ENCODE measurements around the gene PIK3CD.

The PIK3CD gene

DNA sequence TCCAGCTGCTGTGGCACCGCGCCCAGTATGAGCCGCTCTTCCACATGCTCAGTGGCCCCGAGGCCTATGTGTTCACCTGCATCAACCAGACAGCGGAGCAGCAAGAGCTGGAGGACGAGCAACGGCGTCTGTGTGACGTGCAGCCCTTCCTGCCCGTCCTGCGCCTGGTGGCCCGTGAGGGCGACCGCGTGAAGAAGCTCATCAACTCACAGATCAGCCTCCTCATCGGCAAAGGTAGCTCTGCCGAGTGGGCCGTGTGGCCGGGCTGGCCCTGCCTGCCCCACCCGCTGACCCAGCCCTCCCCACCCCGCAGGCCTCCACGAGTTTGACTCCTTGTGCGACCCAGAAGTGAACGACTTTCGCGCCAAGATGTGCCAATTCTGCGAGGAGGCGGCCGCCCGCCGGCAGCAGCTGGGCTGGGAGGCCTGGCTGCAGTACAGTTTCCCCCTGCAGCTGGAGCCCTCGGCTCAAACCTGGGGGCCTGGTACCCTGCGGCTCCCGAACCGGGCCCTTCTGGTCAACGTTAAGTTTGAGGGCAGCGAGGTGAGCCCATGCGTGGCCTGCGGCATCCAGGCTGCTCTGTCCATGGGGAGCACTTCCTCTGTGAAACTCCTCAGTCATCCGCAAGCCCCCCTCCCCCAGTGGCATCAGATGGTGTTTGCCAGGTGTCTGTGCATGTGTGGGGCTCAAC lies 64.2 kb downstream of the PIK3CD start:
- Histone ChIP-seq H2AFZ (no peak overlapping the region), H3K4me2 (ENCODE audit: low read length) (no peak overlapping the region), H3K9ac (no peak overlapping the region), H3K79me2 (no peaks in the 10 kb centered on the region), H3K4me3 (ENCODE audit: low read depth, low read length) (no peak overlapping the region), H3K4me1 (no peaks in the 10 kb centered on the region), H3K27ac (no peak overlapping the region), H3K36me3 (ENCODE audit: control insufficient read depth, insufficient read depth, low read length) (no peaks in the 10 kb centered on the region), H3K9me3 (ENCODE audit: control insufficient read depth, low read length) (no peaks in the 10 kb centered on the region), H3K27me3 (ENCODE audit: control insufficient read depth, insufficient read depth, low read length) (no peaks in the 10 kb centered on the region)
- TF ChIP-seq, protein P1, sequence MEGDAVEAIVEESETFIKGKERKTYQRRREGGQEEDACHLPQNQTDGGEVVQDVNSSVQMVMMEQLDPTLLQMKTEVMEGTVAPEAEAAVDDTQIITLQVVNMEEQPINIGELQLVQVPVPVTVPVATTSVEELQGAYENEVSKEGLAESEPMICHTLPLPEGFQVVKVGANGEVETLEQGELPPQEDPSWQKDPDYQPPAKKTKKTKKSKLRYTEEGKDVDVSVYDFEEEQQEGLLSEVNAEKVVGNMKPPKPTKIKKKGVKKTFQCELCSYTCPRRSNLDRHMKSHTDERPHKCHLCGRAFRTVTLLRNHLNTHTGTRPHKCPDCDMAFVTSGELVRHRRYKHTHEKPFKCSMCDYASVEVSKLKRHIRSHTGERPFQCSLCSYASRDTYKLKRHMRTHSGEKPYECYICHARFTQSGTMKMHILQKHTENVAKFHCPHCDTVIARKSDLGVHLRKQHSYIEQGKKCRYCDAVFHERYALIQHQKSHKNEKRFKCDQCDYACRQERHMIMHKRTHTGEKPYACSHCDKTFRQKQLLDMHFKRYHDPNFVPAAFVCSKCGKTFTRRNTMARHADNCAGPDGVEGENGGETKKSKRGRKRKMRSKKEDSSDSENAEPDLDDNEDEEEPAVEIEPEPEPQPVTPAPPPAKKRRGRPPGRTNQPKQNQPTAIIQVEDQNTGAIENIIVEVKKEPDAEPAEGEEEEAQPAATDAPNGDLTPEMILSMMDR (IDR thresholded peaks at IDR 0.05) = no peak

DNA sequence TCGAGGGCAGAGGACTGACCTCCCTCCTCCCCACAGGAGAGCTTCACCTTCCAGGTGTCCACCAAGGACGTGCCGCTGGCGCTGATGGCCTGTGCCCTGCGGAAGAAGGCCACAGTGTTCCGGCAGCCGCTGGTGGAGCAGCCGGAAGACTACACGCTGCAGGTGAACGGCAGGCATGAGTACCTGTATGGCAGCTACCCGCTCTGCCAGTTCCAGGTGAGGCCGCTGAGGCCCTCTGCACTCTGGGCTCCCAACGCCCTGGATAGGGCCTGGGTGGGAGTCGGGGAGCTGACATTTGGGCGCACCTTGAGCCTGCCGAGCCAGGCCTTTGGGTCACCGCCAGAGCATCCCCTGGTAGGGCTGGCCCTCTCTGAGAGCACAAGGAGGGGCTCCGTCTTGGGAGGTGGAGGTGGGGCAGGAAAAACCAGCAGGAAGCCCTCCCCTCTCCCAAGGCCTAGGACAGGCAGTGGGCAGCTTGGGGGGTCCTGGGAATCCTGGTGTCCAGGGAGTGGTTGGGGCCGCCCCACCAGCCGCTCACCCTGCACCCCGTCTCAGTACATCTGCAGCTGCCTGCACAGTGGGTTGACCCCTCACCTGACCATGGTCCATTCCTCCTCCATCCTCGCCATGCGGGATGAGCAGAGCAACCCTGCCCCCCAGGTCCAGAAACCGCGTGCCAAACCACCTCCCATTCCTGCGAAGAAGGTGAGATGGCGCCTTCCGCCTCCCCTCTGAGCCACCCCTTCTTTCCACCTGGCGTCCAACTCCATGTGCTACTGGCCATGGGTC lies 65.1 kb downstream of the PIK3CD start:
- TF ChIP-seq, protein P1 (IDR thresholded peaks at IDR 0.05) = no peak
- Histone ChIP-seq H3K9ac (no peak overlapping the region), H3K4me3 (ENCODE audit: low read depth, low read length) (no peak overlapping the region), H3K27ac (no peak overlapping the region), H3K9me3 (ENCODE audit: control insufficient read depth, low read length) (no peaks in the 10 kb centered on the region), H3K79me2 (no peaks in the 10 kb centered on the region), H3K4me1 (no peaks in the 10 kb centered on the region), H3K4me2 (ENCODE audit: low read length) (no peak overlapping the region), H3K36me3 (ENCODE audit: control insufficient read depth, insufficient read depth, low read length) (no peaks in the 10 kb centered on the region), H2AFZ (no peak overlapping the region), H3K27me3 (ENCODE audit: control insufficient read depth, insufficient read depth, low read length) (no peaks in the 10 kb centered on the region)

GRCh38 chr1:9717193-9718005 lies 65.9 kb downstream of the PIK3CD start:
- no peak overlapping the region for H3K9ac ChIP-seq
- no peaks in the 10 kb centered on the region for H3K27me3 ChIP-seq (ENCODE audit: control insufficient read depth, insufficient read depth, low read length)
- TF ChIP-seq, protein P1 (IDR thresholded peaks at IDR 0.05) = no peak
- H3K4me2 ChIP-seq (ENCODE audit: low read length) = no peak overlapping the region
- H2AFZ ChIP-seq = no peak overlapping the region
- no peaks in the 10 kb centered on the region for H3K9me3 ChIP-seq (ENCODE audit: control insufficient read depth, low read length)
- H3K4me1 ChIP-seq = no peaks in the 10 kb centered on the region
- no peaks in the 10 kb centered on the region for H3K79me2 ChIP-seq
- H3K27ac ChIP-seq = no peak overlapping the region
- no peak overlapping the region for H3K4me3 ChIP-seq (ENCODE audit: low read depth, low read length)
- no peaks in the 10 kb centered on the region for H3K36me3 ChIP-seq (ENCODE audit: control insufficient read depth, insufficient read depth, low read length)

DNA sequence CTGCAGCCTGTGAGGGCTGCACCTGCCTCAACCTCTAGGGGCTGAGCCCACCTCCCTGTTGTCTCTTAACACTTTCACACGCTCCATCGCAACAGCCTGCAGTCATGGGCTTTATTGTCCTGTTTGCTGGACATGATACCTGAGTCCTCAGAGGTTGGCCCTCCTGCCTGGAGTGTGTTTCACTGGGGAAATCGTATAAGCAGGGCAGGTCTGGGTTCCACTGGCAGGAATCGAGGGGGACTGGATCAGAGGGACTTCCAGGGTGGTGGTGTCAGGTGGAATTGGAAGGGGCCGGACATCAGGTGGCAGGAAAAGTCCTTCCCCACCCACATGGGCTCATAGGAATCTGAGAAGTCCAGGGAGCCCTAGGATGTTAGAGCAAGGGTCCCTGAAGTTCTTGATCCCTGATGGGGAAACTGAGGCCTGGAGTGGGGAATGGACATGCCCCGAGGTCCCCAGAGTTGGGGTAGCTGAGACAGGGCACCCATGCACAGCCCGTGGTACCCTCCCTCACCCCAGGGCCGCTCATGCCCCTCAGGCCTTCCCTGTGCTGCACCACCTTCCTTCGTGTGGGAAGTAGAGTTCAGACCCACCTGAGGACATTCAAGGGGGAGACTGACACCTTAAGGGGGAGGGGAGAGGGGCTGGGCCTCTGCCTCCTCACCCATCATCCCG lies 66.6 kb downstream of the PIK3CD start:
- TF ChIP-seq, protein P1 (IDR thresholded peaks at IDR 0.05) = no peak
- no peaks in the 10 kb centered on the region for H3K27me3 ChIP-seq (ENCODE audit: control insufficient read depth, insufficient read depth, low read length)
- H2AFZ ChIP-seq = no peak overlapping the region
- H3K9me3 ChIP-seq (ENCODE audit: control insufficient read depth, low read length) = no peaks in the 10 kb centered on the region
- no peak overlapping the region for H3K9ac ChIP-seq
- H3K79me2 ChIP-seq = no peaks in the 10 kb centered on the region
- no peak overlapping the region for H3K4me2 ChIP-seq (ENCODE audit: low read length)
- no peak overlapping the region for H3K27ac ChIP-seq
- H3K4me1 ChIP-seq = no peaks in the 10 kb centered on the region
- no peaks in the 10 kb centered on the region for H3K36me3 ChIP-seq (ENCODE audit: control insufficient read depth, insufficient read depth, low read length)
- H3K4me3 ChIP-seq (ENCODE audit: low read depth, low read length) = no peak overlapping the region

Data from parathyroid adenoma (tissue), 2 donors.